Loucy (cell line): ENCODE results near the gene SCN5A.

Experiments
- H2AFZ ChIP-seq: fragments of 200-600 bp; sonication (generic); 2 replicates; pipeline ENCODE4 v1.6.0; 2016; ENCODE audit warnings: antibody characterized with exemption, mild to moderate bottlenecking, low read length, moderate library complexity
- H3F3A ChIP-seq: fragments of 200-600 bp; 2 replicates; pipeline ENCODE4 v1.6.0; 2016; ENCODE audit warnings: antibody characterized with exemption, low read depth, mild to moderate bottlenecking
- H3K27me3 ChIP-seq: fragments of 200-600 bp; sonication (generic); 2 replicates; pipeline ENCODE4 v1.6.1; 2014; ENCODE audit warnings: low read length, mild to moderate bottlenecking; ENCODE audit not compliant: insufficient read depth, poor library complexity, severe bottlenecking
- H3K36me3 ChIP-seq: fragments of 200-600 bp; sonication (generic); 2 replicates; pipeline ENCODE4 v1.6.1; 2016; ENCODE audit warnings: low read length; ENCODE audit not compliant: insufficient read depth
- H3K4me1 ChIP-seq: fragments of 200-600 bp; sonication (generic); 2 replicates; pipeline ENCODE4 v1.5.1; 2014; ENCODE audit warnings: low read length, mild to moderate bottlenecking; ENCODE audit not compliant: insufficient read depth, poor library complexity, severe bottlenecking
- H3K4me2 ChIP-seq: fragments of 200-600 bp; sonication (generic); 2 replicates; pipeline ENCODE4 v1.6.0; 2014; ENCODE audit warnings: antibody characterized with exemption, low read length, low read depth, mild to moderate bottlenecking; ENCODE audit not compliant: poor library complexity, severe bottlenecking
- H3K4me3 ChIP-seq: fragments of 200-600 bp; sonication (generic); 2 replicates; pipeline ENCODE4 v1.5.1; 2014; ENCODE audit warnings: low read length, mild to moderate bottlenecking, mixed read lengths; ENCODE audit not compliant: poor library complexity, severe bottlenecking
- H3K79me2 ChIP-seq: fragments of 200-600 bp; sonication (generic); 2 replicates; pipeline ENCODE4 v1.6.1; 2014; ENCODE audit warnings: low read length; ENCODE audit not compliant: insufficient read depth
- H3K9ac ChIP-seq: fragments of 200-600 bp; sonication (generic); 2 replicates; pipeline ENCODE4 v1.6.0; 2014; ENCODE audit warnings: mild to moderate bottlenecking, low read depth, low read length, moderate library complexity; ENCODE audit not compliant: poor library complexity, severe bottlenecking
- H3K9me2 ChIP-seq: fragments of 200-600 bp; sonication (generic); replicated peaks from 2 replicates; pipeline ENCODE4 v1.6.1; 2016; ENCODE audit warnings: low read depth, low read length, mixed read lengths
- H3K9me3 ChIP-seq: fragments of 200-600 bp; sonication (generic); 2 replicates; pipeline ENCODE4 v1.6.1; 2014; ENCODE audit warnings: mild to moderate bottlenecking, antibody characterized with exemption, low read length, low read depth; ENCODE audit not compliant: insufficient read depth
- H4K20me1 ChIP-seq: fragments of 200-600 bp; sonication (generic); 2 replicates; pipeline ENCODE4 v1.6.0; 2014; ENCODE audit warnings: antibody characterized with exemption, low read length, mild to moderate bottlenecking; ENCODE audit not compliant: insufficient read depth, poor library complexity, severe bottlenecking
- CTCF ChIP-seq: fragments of 200-600 bp; sonication (generic); conservative IDR thresholded peaks from 2 replicates; pipeline ENCODE4 v1.5.1; 2014; ENCODE audit warnings: mild to moderate bottlenecking, antibody characterized with exemption, low read length
- EZH2phosphoT487 ChIP-seq: fragments of 200-600 bp; IDR thresholded peaks from 2 replicates; pipeline ENCODE4 v1.6.1; 2018; ENCODE audit warnings: antibody characterized with exemption, mild to moderate bottlenecking, moderate library complexity, borderline replicate concordance

The SCN5A gene

GRCh38 chr3:38590521-38590920, 59.0 kb downstream of the SCN5A start:
- H3K79me2 ChIP-seq: no peaks in the 10 kb centered on the region
- no peaks in the 10 kb centered on the region for H3K27me3 ChIP-seq
- no peak overlapping the region for H3K4me2 ChIP-seq
- no peaks in the 10 kb centered on the region for H3K9me3 ChIP-seq
- no peaks in the 10 kb centered on the region for H3F3A ChIP-seq
- no peak overlapping the region for H2AFZ ChIP-seq
- H3K4me1 ChIP-seq: no peaks in the 10 kb centered on the region
- no peak overlapping the region for H3K4me3 ChIP-seq
- no peak for TF ChIP-seq EZH2phosphoT487
- TF ChIP-seq CTCF: no peak
- no peaks in the 10 kb centered on the region for H4K20me1 ChIP-seq
- no peak overlapping the region for H3K9ac ChIP-seq
- no peaks in the 10 kb centered on the region for H3K36me3 ChIP-seq
- no peaks in the 10 kb centered on the region for H3K9me2 ChIP-seq

GRCh38 chr3:38588995-38589937, 60.2 kb downstream of the SCN5A start:
- no peak overlapping the region for H3K4me2 ChIP-seq
- H3F3A ChIP-seq: no peaks in the 10 kb centered on the region
- H3K27me3 ChIP-seq: no peaks in the 10 kb centered on the region
- H3K4me3 ChIP-seq: no peak overlapping the region
- no peaks in the 10 kb centered on the region for H3K9me2 ChIP-seq
- no peaks in the 10 kb centered on the region for H4K20me1 ChIP-seq
- no peaks in the 10 kb centered on the region for H3K79me2 ChIP-seq
- no peaks in the 10 kb centered on the region for H3K36me3 ChIP-seq
- H2AFZ ChIP-seq: no peak overlapping the region
- H3K4me1 ChIP-seq: no peaks in the 10 kb centered on the region
- TF ChIP-seq CTCF (no peak), EZH2phosphoT487 (no peak)
- H3K9me3 ChIP-seq: no peaks in the 10 kb centered on the region
- no peak overlapping the region for H3K9ac ChIP-seq

- Histone ChIP-seq H3K9me3 (no peaks in the 10 kb centered on the region), H4K20me1 (no peaks in the 10 kb centered on the region), H3K4me2 (no peak overlapping the region), H3K27me3 (no peaks in the 10 kb centered on the region), H3K79me2 (no peaks in the 10 kb centered on the region), H3K36me3 (no peaks in the 10 kb centered on the region), H3K4me1 (no peaks in the 10 kb centered on the region), H3K9ac (no peak overlapping the region), H3K4me3 (no peak overlapping the region), H2AFZ (no peak overlapping the region), H3K9me2 (no peaks in the 10 kb centered on the region), H3F3A (no peaks in the 10 kb centered on the region)
- TF ChIP-seq EZH2phosphoT487: no peak
- TF ChIP-seq CTCF: no peak
Measured at GRCh38 chr3:38588371-38588971, 61.0 kb downstream of the SCN5A start.
